ENCODE measurements around the gene SLC22A16.
"Not testable (repeated sequence)": the region's sequence is repeated elsewhere in the genome, so short reads cannot be mapped to it uniquely, and the experiment has no call there.

SLC22A16 gene

DNA sequence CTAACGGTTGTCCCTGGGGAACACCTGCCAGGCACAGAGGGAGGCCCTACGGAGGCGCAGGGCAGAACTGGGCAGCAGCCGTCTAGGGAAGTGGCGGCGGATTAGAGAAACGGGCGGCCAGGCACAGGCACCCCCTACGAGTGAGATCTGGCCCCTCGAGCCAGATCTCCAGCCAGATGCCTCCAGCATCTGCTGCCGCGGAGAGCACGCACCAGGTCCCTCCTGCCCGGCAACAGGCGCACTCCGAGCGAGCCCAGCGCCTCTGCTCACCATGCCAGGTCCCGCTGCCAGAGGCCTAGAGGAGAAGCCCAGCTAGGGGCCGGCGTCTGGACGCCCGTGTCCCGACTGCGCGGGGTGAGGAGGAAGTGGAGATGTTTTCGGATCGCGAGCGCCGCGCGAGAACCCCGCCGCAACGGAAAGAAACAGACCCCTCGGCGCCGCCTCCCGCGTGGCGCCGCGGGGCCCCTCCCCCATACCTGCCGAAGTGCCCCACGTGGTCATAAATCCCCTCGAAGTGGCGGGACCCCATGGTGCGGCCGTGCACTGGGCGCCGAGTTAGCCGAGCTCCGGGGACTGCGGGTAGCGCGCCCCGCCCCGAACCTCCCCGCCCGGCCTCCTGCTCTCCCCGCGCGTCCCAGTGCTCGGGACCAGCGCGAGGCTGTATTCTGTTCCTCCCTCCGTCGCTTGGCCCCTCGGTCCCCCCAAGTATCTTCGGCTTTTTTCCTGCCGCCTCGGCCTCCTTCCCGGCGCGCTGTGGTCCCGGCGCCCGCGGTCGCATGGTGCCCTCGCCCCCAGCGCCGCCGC lies at the start of gene SLC22A16:
Gene SLC22A16 (minus strand): TSS at position 568 of the 804 bp plus-strand sequence. CDS start 39 bp downstream, at position 529.
- no peak for DNase-seq

DNA sequence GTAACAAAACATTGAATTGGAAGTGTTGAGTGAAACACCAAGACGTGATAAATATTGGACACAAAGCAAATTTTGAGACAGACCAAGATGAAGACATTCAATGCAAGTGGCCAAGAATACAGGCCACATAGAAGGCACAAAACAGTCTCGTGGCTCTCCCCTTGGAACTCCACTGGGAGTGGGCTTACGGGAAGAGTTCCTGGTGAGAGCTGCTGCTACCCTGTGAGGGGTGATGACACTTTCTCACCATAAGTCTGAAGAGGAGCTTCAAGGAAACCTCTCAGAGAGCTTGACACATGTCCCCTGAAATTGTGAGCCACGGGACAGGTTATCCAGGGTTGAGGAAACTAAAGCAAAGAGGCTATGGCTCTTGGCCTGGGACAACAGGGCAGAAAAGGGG lies 48.6 kb upstream of the SLC22A16 start:
- no peak for DNase-seq

- no peak for DNase-seq
These were observed 47.9 kb upstream of the SLC22A16 start for GRCh38 chr6:110524305-110524704.

DNA sequence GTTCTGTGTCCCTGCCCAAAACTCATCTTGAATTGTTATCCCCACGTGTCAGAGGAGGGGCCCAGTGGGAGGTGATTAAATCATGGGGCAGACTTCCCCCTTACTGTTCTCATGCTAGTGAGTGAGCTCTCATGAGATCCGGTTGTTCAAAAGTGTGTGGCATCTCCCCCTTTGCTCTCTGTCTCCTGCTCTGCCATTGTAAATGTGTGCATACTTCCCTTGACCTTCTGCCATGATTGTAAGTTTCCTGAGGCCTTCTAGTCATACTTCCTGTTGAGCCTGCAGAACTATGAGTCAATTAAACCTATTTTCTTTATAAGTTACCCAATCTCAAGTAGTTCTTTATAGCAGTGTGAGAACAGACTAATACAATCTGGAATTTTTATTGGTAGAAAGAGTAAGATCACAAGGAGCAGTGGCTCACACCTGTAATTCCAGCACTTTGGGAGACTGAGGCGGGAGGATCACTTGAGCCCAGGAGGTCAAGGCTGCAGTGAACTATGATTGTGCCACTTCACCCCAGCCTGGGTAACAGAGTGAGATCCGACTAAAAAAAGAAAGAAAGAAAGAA lies 47.1 kb upstream of the SLC22A16 start:
- no peak for DNase-seq

GRCh38 chr6:110522427-110522826 lies 46.0 kb upstream of the SLC22A16 start:
- DNase-seq = no peak

DNA sequence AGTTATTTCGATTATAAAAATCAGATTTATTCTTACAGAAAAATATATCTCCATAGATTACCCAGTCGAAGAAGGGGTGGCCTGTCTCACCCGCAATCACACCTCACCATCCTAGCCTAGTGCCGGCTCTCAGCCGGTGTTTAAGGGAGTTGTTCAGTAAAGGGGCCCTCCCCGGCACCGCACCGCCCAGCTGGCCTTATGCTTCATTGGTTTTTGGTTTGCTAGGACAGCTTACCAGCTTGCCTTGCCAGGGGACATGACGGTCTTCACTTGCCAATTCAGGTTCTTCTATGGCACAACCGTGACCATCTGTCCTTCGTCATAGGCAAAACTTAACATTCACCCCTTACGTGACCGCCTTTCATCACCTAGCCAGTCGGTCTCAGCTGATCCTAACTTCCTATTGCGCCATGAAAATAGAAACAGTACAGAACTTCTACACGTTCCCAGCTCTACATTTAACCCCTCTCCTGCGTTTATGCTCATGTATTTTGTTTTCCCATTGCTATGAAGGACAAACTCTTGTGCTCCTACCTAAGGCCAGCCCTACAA lies 44.7 kb upstream of the SLC22A16 start:
- DNase-seq = no peak

- DNase-seq = no peak
These were observed 44.0 kb upstream of the SLC22A16 start for GRCh38 chr6:110520209-110520965.

GRCh38 chr6:110517601-110518281 lies 41.3 kb upstream of the SLC22A16 start:
- no peak for DNase-seq

- DNase-seq = no peak
These were observed 40.6 kb upstream of the SLC22A16 start for GRCh38 chr6:110517034-110517433.

DNA sequence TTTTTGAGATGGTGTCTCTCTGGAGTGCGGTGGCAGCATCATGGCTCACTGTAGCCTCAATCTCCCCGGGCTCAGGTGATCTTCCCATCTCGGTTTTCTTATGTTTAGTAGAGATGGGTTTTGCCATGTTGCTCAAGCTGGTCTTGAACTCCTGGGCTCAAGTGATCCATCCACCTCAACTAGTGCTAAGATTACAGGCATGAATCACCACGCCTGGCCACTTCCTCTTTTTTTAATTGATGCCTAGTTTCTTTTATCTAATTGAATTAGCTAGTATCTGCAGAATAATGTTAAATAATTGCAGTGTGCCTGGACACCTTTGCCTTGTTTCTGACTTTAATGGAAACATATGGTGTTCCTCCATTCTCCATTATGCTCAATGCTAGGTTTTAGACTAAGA lies 38.4 kb upstream of the SLC22A16 start:
- no peak for DNase-seq

- DNase-seq = no peak
These were observed 36.6 kb upstream of the SLC22A16 start for GRCh38 chr6:110512991-110513390.

GRCh38 chr6:110512549-110512948 lies 36.1 kb upstream of the SLC22A16 start:
- not testable (repeated sequence) for DNase-seq

- no peak for DNase-seq
These were observed 35.0 kb upstream of the SLC22A16 start for GRCh38 chr6:110511401-110511800.

DNA sequence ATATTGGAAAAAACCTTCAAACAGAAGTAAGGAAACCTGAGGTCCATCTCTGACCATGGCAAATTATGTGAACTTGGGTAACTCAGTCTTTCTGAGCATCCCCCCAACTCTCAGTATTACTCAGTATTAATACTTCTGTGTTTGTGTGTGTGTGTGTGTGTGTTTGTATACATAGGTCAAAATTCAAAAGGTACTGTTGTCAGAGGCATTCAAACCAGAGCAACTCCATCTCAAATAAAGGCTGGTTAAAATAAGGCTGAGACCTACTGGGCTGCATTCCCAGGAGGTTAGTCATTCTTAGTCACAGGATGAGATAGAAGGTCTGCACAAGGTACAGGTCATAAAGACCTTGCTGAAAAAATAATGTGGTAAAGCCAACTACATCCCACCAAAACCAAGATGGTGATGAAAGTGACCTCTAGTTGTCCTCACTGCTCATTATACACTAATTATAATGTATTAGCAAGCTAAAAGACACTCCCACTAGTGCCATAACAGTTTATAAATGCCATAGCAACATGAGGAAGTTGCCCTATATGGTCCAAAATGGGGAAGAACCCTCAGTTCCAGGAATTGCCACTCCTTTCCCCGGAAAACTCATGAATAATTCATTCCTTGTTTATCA lies 33.3 kb upstream of the SLC22A16 start:
- DNase-seq = no peak

DNA sequence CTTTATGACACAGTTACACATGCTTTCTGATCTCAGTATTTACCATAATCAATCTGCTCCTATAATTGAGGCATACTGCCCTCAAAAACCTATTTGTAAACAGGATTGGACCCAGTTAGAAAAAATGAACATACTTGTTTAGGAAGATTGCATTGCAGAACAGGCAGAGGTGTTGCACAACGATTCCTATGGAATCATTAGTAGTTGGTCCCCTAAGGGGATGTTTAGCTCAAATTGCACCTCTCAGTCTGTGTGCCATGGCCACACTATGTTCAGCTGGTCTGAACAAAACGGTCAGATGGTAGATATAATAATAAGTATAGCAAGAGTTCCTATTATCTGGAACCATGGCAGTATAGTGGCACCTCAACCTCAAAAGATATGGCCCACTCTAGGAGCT lies 28.5 kb upstream of the SLC22A16 start:
- not testable (repeated sequence) for DNase-seq

DNA sequence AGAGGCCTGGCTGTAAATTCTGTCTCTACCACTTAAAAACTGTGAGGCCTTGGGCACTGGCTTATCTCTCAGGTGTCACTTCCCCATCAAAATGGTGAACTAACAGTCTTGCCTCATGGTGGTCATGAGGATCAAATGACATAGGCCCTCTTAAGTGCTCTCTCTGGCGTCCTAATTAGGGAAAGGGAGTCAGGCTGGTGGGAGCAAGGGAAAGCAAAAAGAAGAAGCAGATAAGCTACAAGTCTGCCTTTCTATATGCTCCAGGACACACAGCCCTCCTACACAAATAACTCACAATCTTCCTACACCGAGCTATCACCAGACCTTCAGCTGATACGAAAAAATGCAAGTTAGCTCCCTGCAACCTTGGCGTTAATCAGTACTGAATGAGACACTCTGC lies 19.5 kb upstream of the SLC22A16 start:
- no peak for DNase-seq

DNA sequence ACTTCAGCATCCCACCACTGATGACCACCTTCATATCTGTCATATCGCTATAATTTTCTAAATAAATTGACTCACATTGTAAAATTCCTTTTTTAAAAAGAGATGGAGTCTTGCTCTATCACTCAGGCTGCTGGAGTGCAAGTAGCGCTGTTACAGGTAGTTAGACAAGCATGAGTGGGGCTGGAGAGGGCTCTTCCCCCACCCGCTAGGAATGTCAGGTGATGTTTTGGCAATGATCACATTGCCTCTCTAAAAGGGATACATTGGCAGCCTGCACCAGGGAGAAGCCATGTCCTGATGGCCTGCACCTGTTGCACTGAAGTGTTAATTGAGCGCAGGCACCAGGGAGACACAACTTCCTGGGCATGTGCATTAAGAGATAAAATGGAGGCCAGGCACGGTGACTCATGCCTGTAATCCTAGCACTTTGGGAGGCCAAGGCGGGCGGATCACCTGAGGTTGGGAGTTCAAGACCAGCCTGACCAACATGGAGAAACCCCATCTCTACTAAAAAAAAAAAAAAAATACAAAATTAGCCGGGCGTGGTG lies 16.9 kb upstream of the SLC22A16 start:
- DNase-seq = no peak

GRCh38 chr6:110492584-110492983 lies 16.2 kb upstream of the SLC22A16 start:
- DNase-seq = no peak

- no peak for DNase-seq
These were observed 15.4 kb upstream of the SLC22A16 start for GRCh38 chr6:110491644-110492317.

DNA sequence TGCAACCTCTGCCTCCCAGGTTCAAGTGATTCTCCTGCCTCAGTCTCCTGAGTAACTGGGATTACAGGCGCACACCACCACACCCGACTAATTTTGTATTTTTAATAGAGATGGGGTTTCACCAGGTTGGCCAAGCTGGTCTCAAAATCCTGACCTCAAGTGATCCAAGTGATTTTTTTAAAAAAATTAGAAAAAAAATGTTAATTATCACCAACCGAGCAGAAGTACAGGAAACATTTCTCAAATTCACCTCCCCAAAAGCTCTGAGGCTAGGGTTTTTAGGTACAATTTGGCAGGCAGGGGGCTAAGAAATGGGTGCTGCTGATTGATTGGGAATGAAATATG lies 14.9 kb upstream of the SLC22A16 start:
- no peak for DNase-seq

GRCh38 chr6:110490110-110490509 lies 13.7 kb upstream of the SLC22A16 start:
- no peak for DNase-seq

Data from NCI-H446 (cell line).